DND-41 (cell line): ENCODE results near the gene MRPL55.

Experiments used
- ATAC-seq: fragments of 200-7000 bp; cut with Tn5 transposase; 3 replicates; pipeline ENCODE4 v1.9.1; 2021; ENCODE audit warnings: low read depth; ENCODE audit not compliant: insufficient read depth
- DNase-seq: peaks from one replicate; pipeline ENCODE4 v3.0.0-alpha.2; 2020
- H2AFZ ChIP-seq: 2 replicates; pipeline ENCODE4 v1.6.0; 2012; ENCODE audit warnings: low read depth, low read length
- H3K27ac ChIP-seq: 2 replicates; pipeline ENCODE4 v1.5.1; 2012; ENCODE audit warnings: low read length, inconsistent platforms
- H3K27me3 ChIP-seq: fragments of 200-600 bp; sonication (generic); 2 replicates; pipeline ENCODE4 v1.6.0; 2012; ENCODE audit warnings: low read length, mild to moderate bottlenecking, inconsistent platforms; ENCODE audit not compliant: insufficient read depth, poor library complexity
- H3K36me3 ChIP-seq: 2 replicates; pipeline ENCODE4 v1.5.1; 2012; ENCODE audit warnings: low read length, inconsistent platforms; ENCODE audit not compliant: insufficient read depth
- H3K4me1 ChIP-seq: 2 replicates; pipeline ENCODE4 v1.5.1; 2012; ENCODE audit warnings: mild to moderate bottlenecking, low read length; ENCODE audit not compliant: insufficient read depth
- H3K4me2 ChIP-seq: 2 replicates; pipeline ENCODE4 v1.6.0; 2012; ENCODE audit warnings: mild to moderate bottlenecking, moderate library complexity, low read length, inconsistent platforms; ENCODE audit not compliant: insufficient read depth
- H3K4me3 ChIP-seq, 2 experiments: fragments of 200-600 bp in 1 of 2; shearing (Covaris generic) in 1 of 2; 2 replicates each; pipeline ENCODE4 v1.5.1; 2012 to 2016; ENCODE audit warnings: inconsistent platforms in 2 of 2, low read length in 2 of 2, mild to moderate bottlenecking in 2 of 2, low read depth in 1 of 2, moderate library complexity in 1 of 2
- H3K79me2 ChIP-seq: 2 replicates; pipeline ENCODE4 v1.6.0; 2012; ENCODE audit warnings: low read length, inconsistent platforms; ENCODE audit not compliant: insufficient read depth
- H3K9ac ChIP-seq: 2 replicates; pipeline ENCODE4 v1.6.0; 2012; ENCODE audit warnings: low read depth, mild to moderate bottlenecking, inconsistent platforms, low read length, moderate library complexity
- H3K9me3 ChIP-seq: 2 replicates; pipeline ENCODE4 v1.5.1; 2012; ENCODE audit warnings: low read length, moderate library complexity, mild to moderate bottlenecking, inconsistent platforms; ENCODE audit not compliant: insufficient read depth, severe bottlenecking
- H4K20me1 ChIP-seq: 2 replicates; pipeline ENCODE4 v1.6.0; 2012; ENCODE audit warnings: low read length; ENCODE audit not compliant: insufficient read depth
- EZH2 ChIP-seq: IDR thresholded peaks from 3 replicates; pipeline ENCODE4 v1.6.1; 2012; ENCODE audit warnings: borderline replicate concordance, low read depth, mild to moderate bottlenecking, moderate library complexity, low read length, inconsistent platforms; ENCODE audit not compliant: severe bottlenecking
- TF ChIP-seq, protein P1 (sequence below): IDR thresholded peaks from 2 replicates; pipeline ENCODE4 v1.5.1; 2012; ENCODE audit warnings: borderline replicate concordance, low read length, moderate library complexity, mild to moderate bottlenecking; ENCODE audit not compliant: poor library complexity, severe bottlenecking; ENCODE audit errors: extremely low read depth

Gene MRPL55

DNA sequence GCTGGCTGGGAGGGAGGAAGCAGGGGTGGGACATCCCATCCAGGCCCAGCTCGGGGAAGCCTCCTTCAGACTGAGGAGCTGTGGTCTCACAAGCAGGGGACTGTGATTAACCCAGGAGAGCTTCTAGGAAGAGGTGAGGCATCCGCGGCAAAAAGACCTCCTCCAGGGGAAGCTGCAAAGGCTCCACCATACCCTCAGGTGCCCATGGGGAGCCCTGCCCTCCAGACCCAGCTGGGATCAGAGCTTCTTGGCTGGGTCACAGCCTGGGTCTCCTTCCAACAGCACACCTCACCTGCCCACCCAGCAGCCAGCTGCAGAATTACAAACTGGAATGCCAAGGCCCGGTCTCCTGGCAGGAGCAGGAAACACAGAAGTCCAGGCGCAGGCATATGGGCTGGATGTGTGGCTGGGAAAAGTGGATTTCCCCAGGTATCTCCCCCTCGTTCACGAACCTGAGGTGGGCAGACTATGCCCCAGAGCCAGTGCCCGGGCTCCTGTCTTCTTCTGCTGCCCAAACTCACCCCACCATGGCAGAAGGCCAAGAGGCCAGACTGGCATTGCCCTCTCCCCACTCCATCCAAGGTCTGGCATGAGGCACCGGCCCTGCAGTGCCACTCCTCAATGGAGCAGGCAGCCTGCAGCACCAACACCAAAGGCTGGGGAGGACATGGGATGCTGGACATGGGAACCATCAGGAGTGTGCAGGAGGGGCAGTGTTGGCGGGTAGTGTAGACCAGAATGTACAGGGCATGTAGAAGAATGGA is 42.0 kb downstream of the MRPL55 start:
- Histone ChIP-seq H3K4me3 (no peak overlapping the region), H3K27ac (no peak overlapping the region), H3K9me3 (no peaks in the 10 kb centered on the region), H3K36me3 (no peaks in the 10 kb centered on the region), H4K20me1 (peaks cover 6% of the 10 kb centered on the region), H3K79me2 (no peaks in the 10 kb centered on the region), H3K4me2 (no peak overlapping the region), H2AFZ (no peak overlapping the region), H3K27me3 (no peaks in the 10 kb centered on the region), H3K4me1 (no peaks in the 10 kb centered on the region), H3K9ac (no peak overlapping the region)
- ATAC-seq (no peak), DNase-seq (no peak)
- TF ChIP-seq, protein P1, sequence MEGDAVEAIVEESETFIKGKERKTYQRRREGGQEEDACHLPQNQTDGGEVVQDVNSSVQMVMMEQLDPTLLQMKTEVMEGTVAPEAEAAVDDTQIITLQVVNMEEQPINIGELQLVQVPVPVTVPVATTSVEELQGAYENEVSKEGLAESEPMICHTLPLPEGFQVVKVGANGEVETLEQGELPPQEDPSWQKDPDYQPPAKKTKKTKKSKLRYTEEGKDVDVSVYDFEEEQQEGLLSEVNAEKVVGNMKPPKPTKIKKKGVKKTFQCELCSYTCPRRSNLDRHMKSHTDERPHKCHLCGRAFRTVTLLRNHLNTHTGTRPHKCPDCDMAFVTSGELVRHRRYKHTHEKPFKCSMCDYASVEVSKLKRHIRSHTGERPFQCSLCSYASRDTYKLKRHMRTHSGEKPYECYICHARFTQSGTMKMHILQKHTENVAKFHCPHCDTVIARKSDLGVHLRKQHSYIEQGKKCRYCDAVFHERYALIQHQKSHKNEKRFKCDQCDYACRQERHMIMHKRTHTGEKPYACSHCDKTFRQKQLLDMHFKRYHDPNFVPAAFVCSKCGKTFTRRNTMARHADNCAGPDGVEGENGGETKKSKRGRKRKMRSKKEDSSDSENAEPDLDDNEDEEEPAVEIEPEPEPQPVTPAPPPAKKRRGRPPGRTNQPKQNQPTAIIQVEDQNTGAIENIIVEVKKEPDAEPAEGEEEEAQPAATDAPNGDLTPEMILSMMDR, result no peak
- no peak for TF ChIP-seq EZH2

DNA sequence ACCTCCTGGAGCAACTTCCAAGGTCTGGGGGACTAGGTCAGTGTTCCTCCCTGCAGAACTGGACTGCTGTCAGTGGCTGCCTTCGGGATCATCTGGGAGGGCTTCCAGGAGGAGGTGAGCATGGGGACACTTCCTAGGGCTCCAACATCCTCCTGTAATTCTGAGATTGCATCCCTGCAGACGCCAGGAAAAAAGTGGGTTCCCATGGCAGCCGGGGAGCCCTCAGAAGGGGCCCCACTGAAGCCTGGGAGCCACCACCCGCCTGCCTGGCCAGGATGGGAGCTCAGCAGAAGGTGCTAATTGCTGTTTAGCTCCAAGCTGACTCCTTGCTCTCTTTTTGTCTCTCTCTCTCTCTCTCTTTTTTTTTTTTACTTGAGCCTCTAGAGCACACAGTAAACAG is 42.7 kb downstream of the MRPL55 start:
- H3K79me2 ChIP-seq, result no peaks in the 10 kb centered on the region
- no peaks in the 10 kb centered on the region for H3K9me3 ChIP-seq
- no peak overlapping the region for H3K4me3 ChIP-seq
- ATAC-seq, result no peak
- DNase-seq, result no peak
- no peaks in the 10 kb centered on the region for H3K4me1 ChIP-seq
- H3K4me2 ChIP-seq, result no peak overlapping the region
- TF ChIP-seq EZH2, result no peak
- TF ChIP-seq, protein P1, result no peak
- no peaks in the 10 kb centered on the region for H3K36me3 ChIP-seq
- H3K27me3 ChIP-seq, result no peaks in the 10 kb centered on the region
- peaks cover 4% of the 10 kb centered on the region for H4K20me1 ChIP-seq
- H3K9ac ChIP-seq, result no peak overlapping the region
- no peak overlapping the region for H2AFZ ChIP-seq
- no peak overlapping the region for H3K27ac ChIP-seq

DNA sequence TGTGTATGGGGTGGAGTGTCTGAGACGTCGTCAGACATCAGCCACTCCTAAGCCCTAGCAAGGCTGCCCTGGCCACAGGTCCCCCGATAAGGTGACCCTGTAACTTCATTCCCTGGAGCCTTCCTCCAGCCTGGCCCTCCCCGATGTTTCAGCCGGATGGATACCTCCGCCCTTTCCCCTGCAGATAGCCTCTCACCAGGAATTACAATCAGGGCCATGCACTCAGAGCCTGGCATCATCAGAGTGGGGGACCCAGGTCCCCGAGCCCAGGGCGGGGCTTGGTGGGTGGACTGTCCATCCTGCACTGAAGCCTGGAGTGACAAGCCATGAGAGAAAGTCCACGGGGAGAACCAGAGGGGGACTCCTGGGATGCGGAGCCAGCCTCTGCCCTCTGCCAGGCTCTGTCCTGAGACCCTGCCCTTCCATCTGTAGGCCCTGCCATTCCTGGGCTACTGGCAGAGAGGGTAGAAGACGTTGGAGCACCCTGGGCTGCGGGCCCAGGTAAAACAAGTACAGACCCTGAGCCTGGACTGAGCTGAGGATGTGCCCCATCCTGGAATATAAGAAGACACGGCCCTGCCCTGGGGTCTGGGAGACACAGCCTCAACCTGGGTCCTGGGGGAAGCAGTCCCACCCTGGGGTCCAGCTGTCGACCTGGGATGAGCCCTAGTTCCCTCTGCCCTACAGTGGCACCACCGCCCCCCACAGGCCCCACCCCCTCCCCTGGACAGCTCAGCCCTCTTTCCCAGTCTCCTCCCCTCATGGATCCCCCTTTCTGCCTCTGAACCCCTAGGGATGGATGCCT is 43.4 kb downstream of the MRPL55 start:
- Histone ChIP-seq H3K4me1 (no peaks in the 10 kb centered on the region), H3K4me3 (no peak overlapping the region), H3K9me3 (no peaks in the 10 kb centered on the region), H3K27me3 (no peaks in the 10 kb centered on the region), H4K20me1 (peaks cover 4% of the 10 kb centered on the region), H3K36me3 (no peaks in the 10 kb centered on the region), H3K4me2 (no peak overlapping the region), H3K9ac (no peak overlapping the region), H3K27ac (no peak overlapping the region), H3K79me2 (no peaks in the 10 kb centered on the region), H2AFZ (no peak overlapping the region)
- ATAC-seq (no peak), DNase-seq (no peak)
- TF ChIP-seq, protein P1, result no peak
- no peak for TF ChIP-seq EZH2
